Thyroid gland (tissue), 4 donors: ENCODE measurements around the gene DNAH1. TPM values are rescaled to one million over a fixed set of nuclear protein-coding genes. Genes with fewer than 3 reads are reported as not detected.

ENCODE experiments used
- DNase-seq, 2 donors: peaks; one replicate each; pipeline ENCODE4 v3.0.0-alpha.2; 2019
- H3K27ac ChIP-seq, 3 donors: fragments of 200-600 bp; sonication (generic); 1 replicate in 2 of 3; 2 replicates in 1 of 3; pipeline ENCODE4 v1.5.1; 2016 to 2019; ENCODE audit warnings: mild to moderate bottlenecking in 1 of 3, moderate library complexity in 1 of 3
- H3K27me3 ChIP-seq: fragments of 200-600 bp; sonication (generic); one replicate; pipeline ENCODE4 v1.5.1; 2019
- H3K36me3 ChIP-seq, 2 donors: fragments of 200-600 bp; sonication (generic); one replicate each; pipeline ENCODE4 v1.5.1; 2016 to 2019
- H3K4me1 ChIP-seq, 2 donors: fragments of 200-600 bp; sonication (generic); one replicate each; pipeline ENCODE4 v1.5.1; 2017 to 2019
- H3K4me3 ChIP-seq, 3 donors: fragments of 200-600 bp; sonication (generic); replicated peaks in 1 of 3; 1 replicate in 2 of 3; 2 replicates in 1 of 3; pipeline ENCODE4 v1.5.1; 2016; ENCODE audit warnings: mild to moderate bottlenecking in 1 of 3
- H3K9me3 ChIP-seq: fragments of 200-600 bp; sonication (generic); one replicate; pipeline ENCODE4 v1.5.1; 2017
- CTCF ChIP-seq, 6 experiments: fragments of 200-600 bp in 3 of 6; fragments of 450-650 bp in 3 of 6; sonication (generic) in 3 of 6; IDR thresholded peaks; one replicate each; pipeline ENCODE4 v1.5.1; 2016 to 2019; ENCODE audit warnings: antibody characterized with exemption in 6 of 6, mild to moderate bottlenecking in 2 of 6, inconsistent platforms in 1 of 6, moderate library complexity in 1 of 6
- POLR2A ChIP-seq, 2 donors: fragments of 450-650 bp; IDR thresholded peaks; one replicate each; pipeline ENCODE4 v1.6.1; 2017; ENCODE audit warnings: antibody characterized with exemption in 2 of 2, mild to moderate bottlenecking in 2 of 2, moderate library complexity in 1 of 2
- WGBS, 2 donors: methylation state at CpG; one replicate each; pipeline ENCODE4 v1.1.5; 2017; 5-methylcytosine and 5-hydroxymethylcytosine counted together
- intact Hi-C: fragments of 100-400 bp; cut with DNase I; formaldehyde crosslinking; loops from one replicate; pipeline ENCODE4 v1.15.1; 2023
- total RNA-seq, 4 donors: library from RNA; depleted of rRNA; stranded (reverse); fragments of >200 nt; gene quantifications; one replicate each; pipeline ENCODE4 v1.2.3, GENCODE V29; 2016

The DNAH1 gene
- total RNA-seq, 4 donors from 2014 or later = 4.6 to 14.2 (median 7.5) TPM

- no peak overlapping the region for H3K27ac ChIP-seq
- peaks cover 12 to 17% of the 10 kb centered on the region in 2 donors for H3K4me1 ChIP-seq
- H3K36me3 ChIP-seq = peaks cover 51 to 64% of the 10 kb centered on the region in 2 donors
- 91 to 94% methylated on average over 8 to 10 of the region's 11 CpGs for WGBS, 2 donors
- no peak overlapping the region for H3K4me3 ChIP-seq
- no peaks in the 10 kb centered on the region for H3K9me3 ChIP-seq
- intact Hi-C loops = loop anchor here (10.0 kb wide), 1 partner anchor 171 kb away; the partner anchor contains the start of gene TWF2
- DNase-seq = no peak
- H3K27me3 ChIP-seq = no peaks in the 10 kb centered on the region
- TF ChIP-seq CTCF (IDR thresholded peaks at IDR 0.05) (no peak), POLR2A (IDR thresholded peaks at IDR 0.05) (no peak)
Measured at GRCh38 chr3:52406231-52406661, 90.1 kb downstream of the DNAH1 start.

- 96 to 97% methylated on average over 15 to 20 of the region's 20 CpGs for WGBS, 2 donors
- Histone ChIP-seq H3K36me3 (peaks cover 44 to 57% of the 10 kb centered on the region in 2 donors), H3K4me1 (peaks cover 19 to 24% of the 10 kb centered on the region in 2 donors), H3K9me3 (no peaks in the 10 kb centered on the region), H3K27ac (no peak overlapping the region), H3K4me3 (no peak overlapping the region), H3K27me3 (no peaks in the 10 kb centered on the region)
- no peak for DNase-seq
- intact Hi-C loops = loop anchor here (10.0 kb wide), 1 partner anchor 172 kb away; the partner anchor contains the start of gene TWF2
- no peak for TF ChIP-seq CTCF (IDR thresholded peaks at IDR 0.05)
- no peak for TF ChIP-seq POLR2A (IDR thresholded peaks at IDR 0.05)
Measured at GRCh38 chr3:52406791-52407510, 90.8 kb downstream of the DNAH1 start.

- Histone ChIP-seq H3K9me3 (no peaks in the 10 kb centered on the region), H3K4me3 (no peak overlapping the region), H3K27me3 (no peaks in the 10 kb centered on the region), H3K27ac (no peak overlapping the region), H3K36me3 (peaks cover 36 to 49% of the 10 kb centered on the region in 2 donors), H3K4me1 (peaks cover 19 to 30% of the 10 kb centered on the region in 2 donors)
- TF ChIP-seq POLR2A (IDR thresholded peaks at IDR 0.05) (no peak), CTCF (IDR thresholded peaks at IDR 0.05) (no peak)
- no peak for DNase-seq
- intact Hi-C loops = loop anchor here (10.0 kb wide), 1 partner anchor 173 kb away; the partner anchor contains the start of gene TWF2
- WGBS, 2 donors = 90 to 97% methylated on average over 3 of the region's 3 CpGs
Measured at GRCh38 chr3:52407779-52408178, 91.7 kb downstream of the DNAH1 start.

GRCh38 chr3:52408466-52408865, 92.3 kb downstream of the DNAH1 start:
- H3K36me3 ChIP-seq = peaks cover 29 to 42% of the 10 kb centered on the region in 2 donors
- TF ChIP-seq POLR2A (IDR thresholded peaks at IDR 0.05) = no peak
- TF ChIP-seq CTCF (IDR thresholded peaks at IDR 0.05) = no peak
- no peak for DNase-seq
- no peaks in the 10 kb centered on the region for H3K27me3 ChIP-seq
- peaks cover 19 to 30% of the 10 kb centered on the region in 2 donors for H3K4me1 ChIP-seq
- WGBS, 2 donors = 93 to 96% methylated on average over 8 of the region's 8 CpGs
- no peak overlapping the region for H3K27ac ChIP-seq
- H3K4me3 ChIP-seq = peak overlapping the region in 1 of 3 donors; percentile 96
- intact Hi-C loops = loop anchor here (10.0 kb wide), 1 partner anchor 174 kb away; the partner anchor contains the start of gene TWF2
- H3K9me3 ChIP-seq = no peaks in the 10 kb centered on the region

GRCh38 chr3:52415800-52416199, 99.7 kb downstream of the DNAH1 start:
- Histone ChIP-seq H3K27ac (no peak overlapping the region), H3K4me3 (no peak overlapping the region), H3K36me3 (no peaks in the 10 kb centered on the region), H3K27me3 (no peaks in the 10 kb centered on the region), H3K9me3 (no peaks in the 10 kb centered on the region), H3K4me1 (peaks cover 10 to 15% of the 10 kb centered on the region in 2 donors)
- no peak for DNase-seq
- 93 to 94% methylated on average over 3 of the region's 3 CpGs for WGBS, 2 donors
- no peak for TF ChIP-seq POLR2A (IDR thresholded peaks at IDR 0.05)
- no peak for TF ChIP-seq CTCF (IDR thresholded peaks at IDR 0.05)
- intact Hi-C loops = no loop called here
